ENCODE results near the gene SRPK1. TPM values are rescaled to one million over a fixed set of nuclear protein-coding genes. Genes with fewer than 3 reads are reported as not detected.

The SRPK1 gene
- total RNA-seq, 1 donor from 2014 or later = 51.5 TPM

DNA sequence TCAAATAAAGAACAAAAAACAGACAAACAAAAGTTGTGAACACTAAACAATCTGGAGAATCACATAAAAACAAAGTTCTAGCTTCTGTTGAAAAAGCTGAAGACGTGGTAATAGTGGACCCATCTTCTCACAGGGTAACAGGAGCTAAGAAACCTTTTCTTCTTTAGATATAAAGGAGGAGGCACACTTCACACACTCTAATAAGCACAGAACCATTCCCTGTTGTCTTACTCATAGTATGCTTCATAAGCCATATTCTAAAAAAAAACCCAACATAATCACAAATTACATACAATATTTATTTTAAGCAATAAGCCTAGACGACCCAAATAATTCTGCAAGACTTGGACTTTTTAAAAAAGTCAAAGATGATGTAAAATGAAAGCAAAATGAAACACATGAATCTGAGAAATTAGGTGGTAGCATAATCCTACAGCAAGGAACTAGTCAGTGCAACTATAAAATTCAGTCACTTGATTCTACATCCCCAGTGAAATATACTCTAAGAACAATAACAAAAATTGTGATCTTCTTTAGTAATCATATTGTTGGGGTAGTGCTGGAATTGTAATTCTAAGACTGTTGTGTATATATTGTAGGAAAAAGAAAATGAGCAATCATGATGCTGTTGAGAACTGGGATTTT is 15.6 kb downstream of the SRPK1 start:
- Mint-ChIP-seq H3K4me3 (no peak overlapping the region), H3K27ac (no peak overlapping the region), H3K9me3 (peaks cover 12% of the 10 kb centered on the region), H3K27me3 (no peaks in the 10 kb centered on the region), H3K4me1 (peaks cover 1% of the 10 kb centered on the region), H3K36me3 (ENCODE audit: low read depth) (peaks cover 48% of the 10 kb centered on the region)
- ATAC-seq (ENCODE audit: low read depth) (no peak), DNase-seq (no peak)
- intact Hi-C loops (cut with micrococcal nuclease) = no loop called here
- POLR2A ChIA-PET = no interaction called here
- CTCF ChIA-PET = no interaction called here
- TF ChIP-seq, protein P1, sequence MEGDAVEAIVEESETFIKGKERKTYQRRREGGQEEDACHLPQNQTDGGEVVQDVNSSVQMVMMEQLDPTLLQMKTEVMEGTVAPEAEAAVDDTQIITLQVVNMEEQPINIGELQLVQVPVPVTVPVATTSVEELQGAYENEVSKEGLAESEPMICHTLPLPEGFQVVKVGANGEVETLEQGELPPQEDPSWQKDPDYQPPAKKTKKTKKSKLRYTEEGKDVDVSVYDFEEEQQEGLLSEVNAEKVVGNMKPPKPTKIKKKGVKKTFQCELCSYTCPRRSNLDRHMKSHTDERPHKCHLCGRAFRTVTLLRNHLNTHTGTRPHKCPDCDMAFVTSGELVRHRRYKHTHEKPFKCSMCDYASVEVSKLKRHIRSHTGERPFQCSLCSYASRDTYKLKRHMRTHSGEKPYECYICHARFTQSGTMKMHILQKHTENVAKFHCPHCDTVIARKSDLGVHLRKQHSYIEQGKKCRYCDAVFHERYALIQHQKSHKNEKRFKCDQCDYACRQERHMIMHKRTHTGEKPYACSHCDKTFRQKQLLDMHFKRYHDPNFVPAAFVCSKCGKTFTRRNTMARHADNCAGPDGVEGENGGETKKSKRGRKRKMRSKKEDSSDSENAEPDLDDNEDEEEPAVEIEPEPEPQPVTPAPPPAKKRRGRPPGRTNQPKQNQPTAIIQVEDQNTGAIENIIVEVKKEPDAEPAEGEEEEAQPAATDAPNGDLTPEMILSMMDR (IDR thresholded peaks at IDR 0.05) = no peak

DNA sequence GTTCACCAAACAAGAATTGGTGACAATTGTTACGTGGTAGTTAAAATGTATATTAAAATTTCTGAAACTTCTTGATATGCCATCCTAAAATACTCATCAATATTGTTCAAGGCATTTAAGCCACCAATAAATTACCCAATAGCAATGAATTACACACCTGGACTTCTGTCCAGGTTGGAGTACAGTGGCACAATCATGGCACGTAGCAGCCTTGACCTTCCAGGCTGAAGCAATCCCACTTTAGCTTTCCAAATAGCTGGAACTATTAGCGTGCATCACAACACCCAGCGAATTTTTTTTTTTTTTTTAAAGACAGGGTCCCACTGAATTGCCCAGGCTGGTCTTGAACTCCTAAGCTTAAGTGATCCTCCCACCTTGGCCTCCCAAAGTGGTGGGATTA is 17.2 kb downstream of the SRPK1 start:
- intact Hi-C loops (cut with micrococcal nuclease) = no loop called here
- ChIA-PET POLR2A (no interaction called here), CTCF (no interaction called here)
- Mint-ChIP-seq H3K4me1 (no peaks in the 10 kb centered on the region), H3K4me3 (no peak overlapping the region), H3K27me3 (no peaks in the 10 kb centered on the region), H3K36me3 (ENCODE audit: low read depth) (peaks cover 44% of the 10 kb centered on the region), H3K27ac (no peak overlapping the region), H3K9me3 (peaks cover 6% of the 10 kb centered on the region)
- ATAC-seq (ENCODE audit: low read depth) (no peak), DNase-seq (no peak)
- TF ChIP-seq, protein P1 (IDR thresholded peaks at IDR 0.05) = no peak

DNA sequence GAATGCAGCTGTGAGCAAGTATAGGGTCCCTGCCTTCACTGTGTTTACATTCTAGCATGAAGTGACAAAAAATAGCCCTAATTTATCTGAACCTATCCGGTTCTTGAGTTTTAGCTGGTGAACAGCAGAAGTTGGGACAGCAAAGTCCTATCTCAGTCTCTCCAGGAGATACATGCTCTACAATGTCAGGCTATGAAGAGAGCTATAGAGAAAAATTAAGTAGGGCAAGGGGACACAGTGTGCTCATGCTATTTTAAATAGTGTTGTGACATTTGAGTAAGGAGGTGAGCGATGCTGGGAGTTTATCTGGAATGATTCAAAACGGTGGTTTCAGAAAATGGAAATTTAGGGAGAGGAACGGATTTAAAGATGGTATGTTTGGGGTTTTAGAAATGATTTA is 20.4 kb downstream of the SRPK1 start:
- TF ChIP-seq, protein P1 (IDR thresholded peaks at IDR 0.05) = no peak
- Mint-ChIP-seq H3K4me3 (no peak overlapping the region), H3K36me3 (ENCODE audit: low read depth) (peaks cover 43% of the 10 kb centered on the region), H3K4me1 (peaks cover 7% of the 10 kb centered on the region), H3K9me3 (no peaks in the 10 kb centered on the region), H3K27me3 (no peaks in the 10 kb centered on the region), H3K27ac (no peak overlapping the region)
- intact Hi-C loops (cut with micrococcal nuclease) = no loop called here
- ChIA-PET POLR2A (interaction anchor here (0.7 kb wide), 1 partner anchor 164 kb away, joined by 3 read pairs; no protein-coding TSS in a partner anchor), CTCF (no interaction called here)
- ATAC-seq (ENCODE audit: low read depth) (no peak), DNase-seq (no peak)

DNA sequence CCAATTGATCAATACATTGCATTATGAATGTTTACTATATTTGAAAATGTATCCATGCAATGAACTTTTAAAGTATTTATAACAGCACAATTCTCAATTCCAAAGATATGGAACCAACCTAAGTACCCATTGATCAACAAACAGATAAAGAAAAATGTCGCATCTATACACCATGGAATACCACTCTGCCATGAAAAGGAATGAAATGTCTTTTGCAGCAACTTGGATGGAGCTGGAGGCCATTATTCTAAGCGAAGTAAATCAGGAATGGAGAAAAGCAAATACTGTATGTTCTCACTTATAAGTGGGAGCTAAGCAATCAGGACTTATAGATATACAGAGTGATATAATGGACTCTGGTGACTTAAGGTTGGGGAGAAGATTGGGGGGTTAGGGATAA is 22.9 kb downstream of the SRPK1 start:
- TF ChIP-seq, protein P1 (IDR thresholded peaks at IDR 0.05) = no peak
- H3K9me3 Mint-ChIP-seq = no peaks in the 10 kb centered on the region
- H3K36me3 Mint-ChIP-seq (ENCODE audit: low read depth) = peaks cover 39% of the 10 kb centered on the region
- CTCF ChIA-PET = no interaction called here
- intact Hi-C loops (cut with micrococcal nuclease) = no loop called here
- no peak overlapping the region for H3K4me3 Mint-ChIP-seq
- H3K27me3 Mint-ChIP-seq = no peaks in the 10 kb centered on the region
- POLR2A ChIA-PET = no interaction called here
- no peak for DNase-seq
- H3K27ac Mint-ChIP-seq = no peak overlapping the region
- ATAC-seq (ENCODE audit: low read depth) = no peak
- H3K4me1 Mint-ChIP-seq = peaks cover 20% of the 10 kb centered on the region

DNA sequence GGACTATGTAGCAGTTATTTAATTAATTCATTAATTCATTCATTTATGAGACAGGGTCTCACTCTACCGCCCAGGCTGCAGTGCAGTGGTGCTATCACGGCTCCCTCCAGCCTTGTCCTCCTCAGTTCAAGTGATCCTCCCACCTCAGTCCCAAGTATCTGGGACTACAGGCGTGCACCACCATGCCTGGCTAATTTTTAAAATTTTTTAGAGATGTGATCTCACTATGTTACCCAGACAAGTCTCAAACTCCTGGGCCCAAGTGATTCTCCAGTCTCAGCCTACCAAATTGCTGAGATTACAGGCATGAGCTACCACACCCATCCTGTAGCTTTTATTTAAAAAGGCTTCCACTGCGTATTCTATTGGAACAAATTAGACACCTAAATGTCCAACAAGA is 23.4 kb downstream of the SRPK1 start:
- Mint-ChIP-seq H3K27me3 (no peaks in the 10 kb centered on the region), H3K36me3 (ENCODE audit: low read depth) (peaks cover 41% of the 10 kb centered on the region), H3K4me1 (peaks cover 23% of the 10 kb centered on the region), H3K9me3 (no peaks in the 10 kb centered on the region), H3K27ac (no peak overlapping the region), H3K4me3 (no peak overlapping the region)
- no peak for ATAC-seq (ENCODE audit: low read depth)
- intact Hi-C loops (cut with micrococcal nuclease) = no loop called here
- DNase-seq = no peak
- CTCF ChIA-PET = no interaction called here
- POLR2A ChIA-PET = no interaction called here
- TF ChIP-seq, protein P1 (IDR thresholded peaks at IDR 0.05) = no peak

Data from activated B cell treated with CpG ODN at 0.5 μM for 24 hours (primary cell).